Gastrocnemius medialis (tissue), 4 donors: ENCODE data around the gene PKD2L1.

Experiments used
- CTCF ChIP-seq, 5 experiments: fragments of 450-650 bp in 3 of 5; fragments of 200-600 bp in 2 of 5; sonication (generic) in 2 of 5; IDR thresholded peaks in 4 of 5; conservative IDR thresholded peaks in 1 of 5; 1 replicate in 4 of 5; 2 replicates in 1 of 5; pipeline ENCODE4 v1.5.1; 2016 to 2019; ENCODE audit warnings: antibody characterized with exemption in 5 of 5, mild to moderate bottlenecking in 3 of 5, moderate library complexity in 3 of 5
- POLR2A ChIP-seq, 2 donors: fragments of 450-650 bp; IDR thresholded peaks; one replicate each; pipeline ENCODE4 v1.6.1; 2017; ENCODE audit warnings: antibody characterized with exemption in 2 of 2, mild to moderate bottlenecking in 2 of 2, moderate library complexity in 2 of 2

GRCh38 chr10:100345570-100346330, 15.7 kb upstream of the PKD2L1 start:
- TF ChIP-seq CTCF (IDR thresholded peaks at IDR 0.05 in 4 of 5, conservative IDR thresholded peaks at IDR 0.05 in 1 of 5), result no peak
- no peak for TF ChIP-seq POLR2A (IDR thresholded peaks at IDR 0.05)
